CD4-positive, alpha-beta T cell treated with Interleukin-6 at 100 ng/mL for 8 hours (primary cell): Measurements from ENCODE around the gene NELL2.
"Not testable (repeated sequence)": the region's sequence is repeated elsewhere in the genome, so short reads cannot be mapped to it uniquely, and the experiment has no call there.

Experiments used
- DNase-seq: peaks from one replicate; pipeline ENCODE4 v3.0.0-alpha.2; 2020; ENCODE audit warnings: mixed read lengths, low spot score

The NELL2 gene

GRCh38 chr12:44694017-44694416 is 182.1 kb downstream of the NELL2 start:
- no peak for DNase-seq

- no peak for DNase-seq
These were observed 186.5 kb downstream of the NELL2 start for GRCh38 chr12:44689587-44689986.

GRCh38 chr12:44686821-44687432 is 189.2 kb downstream of the NELL2 start:
- not testable (repeated sequence) for DNase-seq

GRCh38 chr12:44677724-44678123 is 198.4 kb downstream of the NELL2 start:
- no peak for DNase-seq

GRCh38 chr12:44674875-44675274 is 201.2 kb downstream of the NELL2 start:
- DNase-seq = no peak

- no peak for DNase-seq
These were observed 202.3 kb downstream of the NELL2 start for GRCh38 chr12:44673811-44674210.

- no peak for DNase-seq
These were observed 204.1 kb downstream of the NELL2 start for GRCh38 chr12:44672042-44672441.

- no peak for DNase-seq
These were observed 207.7 kb downstream of the NELL2 start for GRCh38 chr12:44668443-44668842.

GRCh38 chr12:44667461-44667860 is 208.7 kb downstream of the NELL2 start:
- DNase-seq = no peak

- no peak for DNase-seq
These were observed 212.8 kb downstream of the NELL2 start for GRCh38 chr12:44663291-44663690.

GRCh38 chr12:44655846-44656245 is 220.3 kb downstream of the NELL2 start:
- DNase-seq = no peak

- no peak for DNase-seq
These were observed 221.2 kb downstream of the NELL2 start for GRCh38 chr12:44654646-44655639.

GRCh38 chr12:44653861-44654527 is 222.1 kb downstream of the NELL2 start:
- DNase-seq = no peak

GRCh38 chr12:44649693-44650092 is 226.4 kb downstream of the NELL2 start:
- no peak for DNase-seq

GRCh38 chr12:44647917-44648690 is 228.0 kb downstream of the NELL2 start:
- no peak for DNase-seq

- DNase-seq = no peak
These were observed 235.5 kb downstream of the NELL2 start for GRCh38 chr12:44640427-44641190.

- DNase-seq = no peak
These were observed 238.2 kb downstream of the NELL2 start for GRCh38 chr12:44637875-44638274.

GRCh38 chr12:44628180-44628579 is 247.9 kb downstream of the NELL2 start:
- no peak for DNase-seq

- DNase-seq = no peak
These were observed 248.5 kb downstream of the NELL2 start for GRCh38 chr12:44627387-44628166.

- no peak for DNase-seq
These were observed 249.2 kb downstream of the NELL2 start for GRCh38 chr12:44626883-44627282.
